GM19328 (cell line): ENCODE measurements around the gene SNAP91.
"Not testable (repeated sequence)": the region's sequence is repeated elsewhere in the genome, so short reads cannot be mapped to it uniquely, and the experiment has no call there.

Source experiments
- ATAC-seq: cut with Tn5 transposase; IDR thresholded peaks from one replicate; pipeline ENCODE4 v1.9.1; 2021; ENCODE audit warnings: mild to moderate bottlenecking, moderate library complexity; ENCODE audit not compliant: unreplicated experiment

Gene SNAP91, protein sequence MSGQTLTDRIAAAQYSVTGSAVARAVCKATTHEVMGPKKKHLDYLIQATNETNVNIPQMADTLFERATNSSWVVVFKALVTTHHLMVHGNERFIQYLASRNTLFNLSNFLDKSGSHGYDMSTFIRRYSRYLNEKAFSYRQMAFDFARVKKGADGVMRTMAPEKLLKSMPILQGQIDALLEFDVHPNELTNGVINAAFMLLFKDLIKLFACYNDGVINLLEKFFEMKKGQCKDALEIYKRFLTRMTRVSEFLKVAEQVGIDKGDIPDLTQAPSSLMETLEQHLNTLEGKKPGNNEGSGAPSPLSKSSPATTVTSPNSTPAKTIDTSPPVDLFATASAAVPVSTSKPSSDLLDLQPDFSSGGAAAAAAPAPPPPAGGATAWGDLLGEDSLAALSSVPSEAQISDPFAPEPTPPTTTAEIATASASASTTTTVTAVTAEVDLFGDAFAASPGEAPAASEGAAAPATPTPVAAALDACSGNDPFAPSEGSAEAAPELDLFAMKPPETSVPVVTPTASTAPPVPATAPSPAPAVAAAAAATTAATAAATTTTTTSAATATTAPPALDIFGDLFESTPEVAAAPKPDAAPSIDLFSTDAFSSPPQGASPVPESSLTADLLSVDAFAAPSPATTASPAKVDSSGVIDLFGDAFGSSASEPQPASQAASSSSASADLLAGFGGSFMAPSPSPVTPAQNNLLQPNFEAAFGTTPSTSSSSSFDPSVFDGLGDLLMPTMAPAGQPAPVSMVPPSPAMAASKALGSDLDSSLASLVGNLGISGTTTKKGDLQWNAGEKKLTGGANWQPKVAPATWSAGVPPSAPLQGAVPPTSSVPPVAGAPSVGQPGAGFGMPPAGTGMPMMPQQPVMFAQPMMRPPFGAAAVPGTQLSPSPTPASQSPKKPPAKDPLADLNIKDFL

DNA sequence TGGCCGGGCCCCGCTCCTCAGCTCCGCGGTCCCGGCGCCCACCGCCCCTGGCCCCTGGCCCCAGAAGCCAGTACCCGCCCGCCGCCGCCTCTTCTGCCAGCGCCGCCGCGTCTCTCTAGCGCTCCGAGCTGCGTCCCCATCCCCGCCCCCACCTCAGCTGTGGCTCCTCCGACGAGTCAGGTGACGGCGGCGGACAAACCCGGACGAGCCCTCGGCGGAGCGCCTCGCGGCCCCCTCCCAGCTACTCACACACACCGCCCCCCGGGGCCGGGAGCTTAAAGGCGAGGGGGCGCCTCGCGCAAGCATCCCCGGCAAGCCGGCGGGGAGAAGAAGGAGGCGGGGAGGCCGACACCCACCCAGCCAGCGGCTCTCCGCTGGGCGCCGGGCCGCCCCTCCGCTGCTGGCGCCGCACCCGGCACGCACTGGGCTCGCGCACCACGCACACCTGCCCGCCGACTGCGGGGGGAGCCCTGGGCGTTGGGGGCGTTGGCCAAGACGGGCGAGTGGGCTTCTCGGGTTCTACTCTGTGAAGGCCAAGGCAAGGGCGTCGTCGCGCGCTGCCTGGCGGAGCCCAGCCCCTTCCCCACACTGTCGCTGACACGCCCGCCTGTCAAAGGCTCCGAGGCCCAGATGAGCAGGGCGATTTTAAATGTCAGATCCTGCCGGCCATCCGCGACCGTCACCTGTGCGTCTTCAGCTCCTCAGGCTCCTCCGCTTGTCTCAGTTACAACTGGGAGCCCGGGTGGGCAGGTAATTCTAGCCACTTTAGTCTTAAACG lies at the start of gene SNAP91:
Gene SNAP91 (minus strand): TSS at position 132 of the 778 bp plus-strand sequence. CDS start 1,174 bp downstream, outside the sequence.
- no peak for ATAC-seq

DNA sequence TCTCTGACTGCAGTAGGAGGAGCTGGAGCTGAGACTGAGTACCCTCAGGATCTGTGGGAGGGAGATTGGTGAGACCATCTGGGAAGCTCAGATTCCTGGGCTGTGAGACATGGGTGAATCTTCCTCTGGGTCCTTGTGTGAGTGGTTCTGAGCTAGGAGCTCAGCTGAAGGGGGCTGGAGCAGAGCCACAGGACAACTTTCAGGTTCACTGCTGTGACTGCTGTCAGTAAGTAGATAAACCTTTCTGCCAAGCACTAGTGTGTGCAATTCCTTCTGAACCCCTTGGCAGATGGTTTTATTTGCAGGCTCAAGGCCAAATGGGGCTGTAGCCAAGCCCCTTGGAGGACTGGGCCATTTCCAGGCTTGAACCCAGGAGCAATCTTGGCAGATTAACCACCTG lies 49.6 kb upstream of the SNAP91 start:
- no peak for ATAC-seq

DNA sequence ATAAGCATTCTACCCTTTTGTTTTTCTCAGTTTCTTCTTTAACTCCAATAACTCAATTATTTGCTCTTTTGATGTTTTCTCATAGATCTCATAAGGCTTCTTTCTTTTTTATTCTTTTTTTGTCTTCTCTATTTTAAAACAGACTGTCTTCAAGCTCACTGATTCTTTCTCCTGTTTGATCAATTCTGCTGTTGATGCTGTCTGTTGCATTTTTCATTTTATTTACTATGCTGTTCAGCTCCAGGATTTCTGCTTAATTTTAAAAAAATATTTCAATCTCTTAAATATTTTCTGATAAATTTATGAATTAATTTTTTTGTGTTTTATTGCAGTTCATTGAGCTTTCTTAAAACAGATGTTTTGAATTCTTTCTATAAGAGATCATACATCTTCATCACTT lies 48.1 kb upstream of the SNAP91 start:
- ATAC-seq, result no peak

DNA sequence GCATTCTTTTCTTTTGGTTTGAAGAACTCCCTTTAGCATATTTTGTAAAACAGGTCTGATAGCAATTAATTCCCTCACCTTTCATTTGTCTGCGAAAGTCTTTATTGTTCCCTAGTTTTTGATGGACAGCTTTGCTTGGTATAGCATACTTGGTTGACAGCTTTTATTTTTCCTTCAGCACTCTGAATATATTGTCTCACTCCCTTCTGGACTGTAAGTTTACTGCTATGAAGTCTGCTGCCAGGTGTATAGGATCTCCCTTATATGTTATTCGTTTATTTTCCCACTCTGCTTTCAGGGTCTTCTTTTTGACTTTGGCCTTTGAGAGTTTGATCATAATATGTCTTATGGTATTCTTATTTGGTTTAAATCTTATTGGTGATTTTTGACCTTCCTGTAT lies 47.7 kb upstream of the SNAP91 start:
- ATAC-seq, result no peak

DNA sequence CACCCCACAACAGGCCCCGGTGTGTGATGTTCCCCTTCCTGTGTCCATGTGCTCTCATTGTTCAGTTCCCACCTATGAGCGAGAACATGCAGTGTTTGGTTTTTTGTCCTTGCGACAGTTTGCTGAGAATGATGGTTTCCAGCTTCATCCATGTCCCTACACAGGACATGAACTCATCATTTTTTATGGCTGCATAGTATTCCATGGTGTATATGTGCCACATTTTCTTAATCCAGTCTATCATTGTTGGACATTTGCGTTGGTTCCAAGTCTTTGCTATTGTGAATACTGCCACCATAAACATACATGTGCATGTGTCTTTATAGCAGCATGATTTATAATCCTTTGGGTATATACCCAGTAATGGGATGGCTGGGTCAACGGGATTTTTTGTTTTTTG lies 43.5 kb upstream of the SNAP91 start:
- not testable (repeated sequence) for ATAC-seq

DNA sequence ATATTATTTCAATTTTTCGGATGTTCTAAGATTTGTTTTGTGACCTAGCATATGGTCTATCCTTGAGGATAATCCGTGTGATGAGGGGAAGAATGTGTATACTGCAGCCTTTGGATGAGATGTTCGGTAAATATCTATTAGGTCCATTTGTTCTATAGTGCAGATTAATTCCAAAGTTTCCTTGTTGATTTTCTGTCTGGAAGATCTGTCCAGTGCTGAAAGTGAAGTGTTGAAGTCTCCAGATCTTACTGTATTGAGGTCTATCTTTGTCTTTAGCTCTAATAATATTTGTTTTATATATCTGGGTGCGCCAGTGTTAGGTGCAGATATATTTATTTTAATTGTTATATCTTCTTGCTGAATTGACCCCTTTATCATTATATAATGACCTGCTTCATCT lies 32.2 kb upstream of the SNAP91 start:
- ATAC-seq, result no peak

DNA sequence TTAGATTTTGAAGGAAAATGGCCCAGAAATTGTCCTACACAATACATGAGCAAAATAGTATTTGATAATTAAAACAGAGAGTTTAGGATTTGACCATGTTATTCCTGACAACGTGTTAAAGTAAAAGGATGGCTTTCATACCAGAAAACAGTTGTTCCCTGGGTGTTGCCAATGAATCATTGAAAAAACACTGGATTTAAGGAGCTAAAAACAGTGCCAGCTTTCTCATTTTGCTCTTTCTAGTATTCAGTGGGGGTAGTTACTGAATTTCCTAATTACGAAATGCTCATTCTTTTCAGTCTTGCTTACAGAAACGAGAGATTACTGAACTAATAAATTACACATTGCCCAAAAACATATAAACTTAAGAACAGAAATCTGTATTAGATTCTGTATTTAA lies 26.6 kb upstream of the SNAP91 start:
- no peak for ATAC-seq

DNA sequence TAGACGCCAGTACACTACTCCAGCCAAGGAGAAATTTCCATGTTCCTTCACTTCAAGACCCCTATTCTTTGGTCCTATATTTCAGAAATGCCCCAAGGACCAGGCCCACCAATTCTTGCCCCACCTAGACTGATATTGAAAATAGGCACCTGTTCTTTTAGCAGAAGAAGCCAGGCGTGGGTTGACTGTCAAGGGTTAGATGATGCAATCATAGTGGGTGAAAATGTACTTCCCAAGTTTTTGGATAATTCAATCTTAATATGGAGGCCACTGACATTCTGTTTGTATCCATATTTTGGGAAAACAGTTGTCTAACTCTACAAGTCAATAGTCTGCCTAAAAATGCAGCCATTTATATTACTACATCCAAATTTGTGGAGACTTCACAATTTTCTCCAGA lies 21.0 kb upstream of the SNAP91 start:
- ATAC-seq, result no peak

DNA sequence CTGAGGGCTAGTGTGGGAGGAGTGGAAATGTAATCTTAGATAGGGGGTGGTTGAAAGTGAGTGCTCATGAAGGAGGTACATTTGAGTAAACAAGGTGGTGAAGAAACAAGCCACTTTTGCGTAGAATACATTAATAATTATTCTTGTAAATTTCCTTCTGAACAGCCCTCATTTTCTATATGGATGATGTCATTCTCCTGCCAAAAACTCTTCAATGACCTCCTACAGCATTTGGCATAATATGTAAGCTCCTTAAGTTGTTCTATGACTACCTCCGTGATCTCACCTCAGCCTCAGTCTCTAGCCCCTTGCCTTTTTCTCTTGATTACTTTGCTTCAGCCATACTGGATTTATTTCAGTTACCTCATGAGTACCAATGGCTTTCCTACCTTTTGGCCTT lies 14.0 kb upstream of the SNAP91 start:
- no peak for ATAC-seq

DNA sequence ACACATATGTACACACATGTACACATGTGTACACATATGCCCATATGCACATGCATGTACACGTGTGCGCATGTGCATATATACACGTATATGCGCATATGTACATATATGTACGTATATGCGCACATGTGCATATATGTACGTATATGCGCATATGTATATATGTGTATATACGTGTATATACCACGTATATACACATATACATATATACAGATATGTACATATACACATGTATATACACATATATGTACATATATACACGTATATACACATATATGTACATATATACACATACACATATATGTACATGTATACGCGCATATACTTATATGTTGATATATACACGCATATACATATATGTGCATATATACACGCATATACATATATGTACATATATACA lies 8.9 kb upstream of the SNAP91 start:
- ATAC-seq, result no peak

DNA sequence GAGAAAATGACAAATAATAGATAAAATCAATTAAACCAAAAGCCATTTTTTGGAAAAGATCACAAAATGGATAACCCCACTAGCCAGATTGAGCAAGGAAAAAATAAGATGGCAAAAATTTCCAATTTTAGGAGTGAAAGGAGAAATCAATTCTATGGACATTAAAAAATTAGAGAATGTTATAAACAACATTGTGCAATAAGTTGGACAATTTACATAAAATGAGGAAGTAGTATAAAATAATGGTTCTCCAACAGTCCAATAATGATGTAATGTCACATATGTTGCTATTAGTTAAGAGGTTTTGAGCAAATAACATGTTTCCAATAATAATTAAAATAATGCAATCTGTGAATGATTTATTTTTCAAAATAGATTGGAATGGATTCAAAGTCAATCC lies 3.1 kb upstream of the SNAP91 start:
- no peak for ATAC-seq

DNA sequence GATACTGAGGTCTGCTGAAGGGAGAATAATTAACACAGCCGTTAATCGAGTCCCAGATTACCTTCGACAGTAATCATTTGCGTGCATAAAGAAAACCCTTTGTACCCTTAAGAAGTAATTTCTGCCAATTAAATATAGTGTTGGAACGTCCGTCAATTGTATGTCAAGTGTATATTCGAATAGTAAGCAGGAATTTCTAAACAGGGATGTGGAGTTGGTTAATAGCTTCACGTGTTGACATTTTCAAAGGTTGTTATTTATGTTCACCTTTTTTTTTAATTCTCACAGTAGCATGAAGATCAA lies 798 bp upstream of the SNAP91 start:
- ATAC-seq, result no peak

DNA sequence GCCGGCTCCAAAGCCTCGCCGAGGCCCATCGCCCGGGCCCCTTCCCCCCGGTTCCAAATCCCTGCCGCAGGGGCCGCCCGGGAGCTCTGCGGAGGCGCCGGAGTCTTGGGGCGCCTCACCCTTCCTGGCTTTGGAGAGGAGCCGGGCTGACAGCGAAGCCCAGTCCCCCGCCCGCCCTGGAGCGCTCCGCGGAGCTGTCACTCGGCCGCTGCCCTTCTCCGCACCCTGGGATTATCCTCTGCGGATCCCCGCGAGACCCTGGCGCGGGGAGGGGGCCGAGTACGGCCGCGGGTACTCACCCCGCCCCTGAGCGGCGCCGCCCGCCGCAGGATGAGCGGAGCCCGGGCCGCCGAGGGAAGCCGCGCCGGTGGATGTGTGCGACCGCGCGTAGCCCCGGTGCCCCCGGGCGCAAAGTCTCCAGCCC lies 343 bp downstream of the SNAP91 start:
- no peak for ATAC-seq

DNA sequence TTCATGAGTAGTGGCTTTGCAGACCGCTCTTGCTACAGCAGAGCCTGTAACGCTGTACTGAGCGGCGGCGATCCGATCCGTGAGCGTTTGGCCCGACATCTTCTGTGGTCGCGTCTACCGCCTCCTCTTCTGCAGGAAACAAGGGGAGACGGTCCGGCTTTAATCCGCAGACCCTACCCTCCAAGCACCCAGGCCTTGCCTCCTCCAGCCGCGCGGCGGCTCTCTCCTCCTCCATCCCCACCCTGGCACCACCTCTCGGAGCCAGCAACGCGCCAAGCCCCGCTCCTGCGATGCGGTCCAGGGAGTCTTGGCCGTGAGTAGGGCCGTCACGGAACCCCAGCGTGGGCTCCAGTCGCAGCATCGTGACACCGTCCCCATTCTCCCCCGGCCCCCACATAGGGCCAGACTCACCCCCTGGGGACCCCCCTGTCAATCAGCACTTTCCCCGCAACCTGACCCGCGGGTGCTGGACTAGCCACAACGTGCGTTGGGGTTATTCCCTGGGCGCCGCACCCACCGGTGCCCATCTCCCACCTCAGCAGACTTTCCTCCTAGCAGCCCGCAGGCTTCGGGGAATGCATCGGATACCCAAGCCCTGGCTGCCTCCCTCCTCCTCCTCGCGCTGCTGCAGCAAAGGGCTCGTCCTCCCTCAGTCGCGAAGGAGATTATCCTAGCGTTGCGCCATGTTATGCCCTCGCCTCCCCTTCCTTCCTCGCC lies 914 bp downstream of the SNAP91 start:
- no peak for ATAC-seq

DNA sequence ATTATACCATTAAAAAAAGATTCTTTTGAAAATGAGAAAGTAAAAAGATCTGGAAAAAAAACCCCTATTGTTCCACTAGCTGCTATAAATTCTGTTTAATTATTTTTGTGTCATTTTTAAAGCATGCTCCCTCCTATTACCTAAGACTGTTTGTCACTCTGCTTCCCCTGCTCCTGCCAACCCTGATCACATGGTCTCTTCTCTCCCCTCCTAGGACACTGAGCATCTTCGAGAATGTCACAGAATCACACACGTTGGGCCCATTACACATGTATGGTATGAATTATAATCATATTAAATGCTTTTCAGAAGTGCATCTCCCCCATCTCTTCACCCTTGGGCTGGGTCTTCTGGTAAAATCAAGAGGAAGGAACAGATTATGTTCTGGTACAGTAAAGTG lies 6.2 kb downstream of the SNAP91 start:
- ATAC-seq, result no peak

DNA sequence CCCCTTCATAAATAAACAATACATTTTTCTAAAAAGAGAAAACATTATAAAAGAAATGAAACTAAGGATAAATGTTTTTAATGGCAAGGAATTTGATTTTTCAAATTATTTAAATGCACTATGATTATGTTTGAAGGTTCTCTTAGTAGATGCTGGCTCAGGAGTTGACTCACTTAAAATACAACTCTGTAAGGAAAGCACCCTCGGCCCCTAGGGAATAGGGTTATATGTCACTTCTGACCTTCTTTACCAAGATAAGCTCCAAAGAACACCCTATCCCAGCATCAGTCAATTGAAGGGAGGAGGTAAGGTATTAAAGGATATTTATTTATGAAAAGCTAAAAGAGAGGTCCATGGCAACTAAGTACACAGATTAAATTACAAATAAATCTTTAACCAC lies 6.8 kb downstream of the SNAP91 start:
- no peak for ATAC-seq

DNA sequence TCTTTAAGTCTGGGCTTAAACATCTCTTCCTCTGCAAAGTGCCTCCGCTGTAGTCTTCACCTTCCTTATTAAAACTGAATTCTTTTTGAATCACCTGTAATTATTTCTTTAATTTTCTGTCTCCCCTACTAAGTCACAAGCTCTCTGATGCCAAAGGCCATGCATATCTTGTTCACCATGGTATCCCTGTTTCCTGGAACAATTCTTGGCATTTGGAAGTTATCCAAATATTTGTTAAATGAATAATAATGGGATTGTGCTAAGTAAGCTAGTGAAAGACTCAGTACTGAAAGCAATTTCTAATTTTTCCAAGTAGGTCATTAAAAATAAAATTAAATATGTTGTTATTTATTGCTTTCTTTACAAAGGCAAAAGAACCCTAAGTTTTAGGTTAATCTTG lies 12.2 kb downstream of the SNAP91 start:
- no peak for ATAC-seq

DNA sequence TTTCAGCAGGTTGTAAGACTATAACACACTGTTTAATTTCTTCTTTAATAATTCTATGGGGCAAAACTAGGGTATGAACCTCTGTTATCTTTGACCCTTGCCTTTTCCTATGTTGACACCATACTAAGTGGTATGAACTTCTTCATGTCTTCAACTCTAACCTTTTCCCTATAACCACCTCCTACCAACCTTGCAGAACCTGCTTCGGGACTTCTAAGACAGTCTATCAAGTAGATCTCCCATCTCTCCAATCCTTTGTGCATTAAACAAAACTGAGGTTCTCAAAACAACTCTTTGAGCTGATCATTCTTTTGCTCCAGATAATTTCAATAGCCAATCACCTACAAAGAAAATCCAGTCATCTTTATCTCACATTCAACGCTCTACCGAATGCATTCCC lies 23.4 kb downstream of the SNAP91 start:
- ATAC-seq, result no peak

DNA sequence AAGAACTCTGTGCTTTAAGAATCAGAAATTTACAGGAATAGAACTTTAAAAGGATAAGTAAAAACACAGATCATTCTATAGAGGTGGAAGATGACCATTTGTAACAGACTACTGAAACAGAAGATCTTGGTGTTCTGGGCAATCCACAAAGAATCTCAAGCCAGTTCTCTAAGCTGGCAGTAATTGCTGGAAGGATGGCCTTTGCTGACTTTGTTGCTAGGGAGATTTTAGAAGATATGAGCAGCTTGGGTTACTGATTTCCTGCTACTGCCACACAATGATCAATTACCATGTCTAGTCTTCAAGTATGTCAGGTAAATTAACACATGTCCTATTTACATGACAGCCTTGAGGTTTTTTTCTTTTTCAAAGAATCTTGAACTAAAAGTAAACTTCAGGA lies 31.1 kb downstream of the SNAP91 start:
- no peak for ATAC-seq

DNA sequence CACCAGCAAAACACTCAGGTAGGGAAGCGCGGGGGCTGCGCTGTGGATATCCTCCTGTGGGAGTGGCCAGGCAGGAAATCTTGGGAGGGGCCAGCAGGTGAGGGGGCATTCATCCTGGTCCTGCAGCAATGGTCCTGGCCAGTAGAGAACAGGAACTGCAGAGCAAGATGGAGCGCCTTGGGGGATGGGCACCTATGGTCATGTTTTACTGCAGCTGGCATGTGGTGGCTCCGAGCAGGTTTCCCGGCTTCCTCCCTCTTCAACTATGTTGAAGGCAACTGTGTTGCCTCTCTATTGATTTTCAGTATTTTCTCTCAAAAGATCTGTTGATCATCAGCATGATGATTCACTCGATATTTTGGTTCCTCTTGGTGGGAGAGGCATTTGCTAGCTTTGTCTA lies 70.9 kb downstream of the SNAP91 start:
- no peak for ATAC-seq

DNA sequence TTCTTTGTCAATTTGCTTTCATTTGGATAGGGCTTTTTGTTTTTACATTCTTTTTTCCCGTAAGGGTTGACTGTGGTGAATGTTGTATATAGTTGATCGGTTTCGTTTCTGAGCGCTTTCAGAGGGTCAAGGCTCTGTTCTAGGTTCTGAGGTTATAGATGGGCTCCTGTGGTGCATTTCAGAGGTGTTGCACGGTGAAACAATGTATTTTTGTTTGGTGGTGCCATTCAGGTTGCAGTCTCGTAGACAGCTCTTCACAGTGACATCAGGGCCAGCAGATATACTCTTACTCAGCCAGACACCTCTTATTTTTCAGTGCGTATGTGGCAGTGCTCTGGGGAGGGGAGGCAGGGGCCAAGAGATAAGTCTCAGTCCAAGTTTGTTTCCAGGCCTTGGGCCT lies 72.1 kb downstream of the SNAP91 start:
- no peak for ATAC-seq
